K562 (cell line): ENCODE measurements around the gene ELOVL1. TPM values are rescaled to one million over a fixed set of nuclear protein-coding genes. Genes with fewer than 3 reads are reported as not detected.

Experiments
- BRF1 ChIP-seq: IDR thresholded peaks from 3 replicates; pipeline ENCODE4 v1.6.1; 2011; ENCODE audit warnings: borderline replicate concordance, mild to moderate bottlenecking; ENCODE audit not compliant: insufficient read length; ENCODE audit errors: extremely low read depth
- CHD1 ChIP-seq: fragments of 200-600 bp; sonication (generic); IDR thresholded peaks from one replicate; pipeline ENCODE4 v1.6.1; 2012; ENCODE audit warnings: mild to moderate bottlenecking, moderate library complexity, low read length, inconsistent platforms
- DACH1 ChIP-seq: fragments of 450-650 bp; IDR thresholded peaks from 2 replicates; pipeline ENCODE4 v1.6.1; 2018; ENCODE audit not compliant: partially characterized antibody
- DDX20 ChIP-seq: fragments of 450-650 bp; IDR thresholded peaks from 2 replicates; pipeline ENCODE4 v1.6.1; 2016; ENCODE audit warnings: missing genetic modification characterization, low read depth, mild to moderate bottlenecking, missing compliant biosample characterization, moderate library complexity
- HDGF ChIP-seq: fragments of 450-650 bp; IDR thresholded peaks from 2 replicates; pipeline ENCODE4 v1.6.1; 2016
- HNRNPK ChIP-seq: fragments of 200-400 bp; formaldehyde crosslinking; IDR thresholded peaks from one replicate; pipeline ENCODE4 v1.6.1; 2018; ENCODE audit warnings: mild to moderate bottlenecking, low read depth, low read length; ENCODE audit not compliant: poor library complexity, severe bottlenecking
- MCM5 ChIP-seq: fragments of 450-650 bp; IDR thresholded peaks from 2 replicates; pipeline ENCODE4 v1.6.1; 2016; ENCODE audit warnings: low read depth
- MTA1 ChIP-seq: fragments of 450-650 bp; IDR thresholded peaks from 2 replicates; pipeline ENCODE4 v1.6.1; 2017; ENCODE audit warnings: borderline replicate concordance
- PURB ChIP-seq: sonication (generic); formaldehyde crosslinking; IDR thresholded peaks from 2 replicates; pipeline ENCODE4 v1.9.0; 2021; ENCODE audit warnings: low read depth, mild to moderate bottlenecking, missing genetic modification reagents
- SPI1 ChIP-seq: IDR thresholded peaks from 2 replicates; pipeline ENCODE4 v1.6.1; 2011; ENCODE audit warnings: low read depth, low read length, control low read depth, borderline replicate concordance
- TBL1XR1 ChIP-seq, 2 experiments: IDR thresholded peaks; 2 replicates each; pipeline ENCODE4 v1.6.1; 2012; ENCODE audit warnings: improper control_type of control experiment in 2 of 2, low read length in 2 of 2, mild to moderate bottlenecking in 1 of 2
- ZNF133 ChIP-seq: fragments of 250-450 bp; sonication (Bioruptor Pico); IDR thresholded peaks from 2 replicates; pipeline ENCODE4 v1.4.0; 2020; ENCODE audit warnings: mild to moderate bottlenecking
- ZNF41 ChIP-seq: fragments of 250-450 bp; sonication (Bioruptor Pico); conservative IDR thresholded peaks from 2 replicates; pipeline ENCODE4 v1.4.0; 2020; ENCODE audit warnings: mild to moderate bottlenecking
- polyA plus RNA-seq, 8 experiments: library from polyadenylated mRNA; depleted of rRNA in 4 of 8; stranded (reverse) in 5 of 8; unstranded in 3 of 8; fragments of >200 nt; fragmentation: Nextera tagmentation in 2 of 8; fragmentation: Illumina TruSeq in 1 of 8; extraction: Ambion mirVana in 2 of 8; extraction: Trizol in 1 of 8; gene quantifications; 2 replicates each; pipeline versions ENCODE4 v1.2.1 to v1.2.3, GENCODE V29; 2011 to 2014; ENCODE audit warnings: inconsistent platforms in 1 of 8, missing spikeins in 1 of 8
- total RNA-seq, 7 experiments: library from RNA; depleted of rRNA in 6 of 7; stranded (reverse); fragments of >200 nt in 6 of 7; fragmentation: Illumina TruSeq in 2 of 7; extraction: Trizol in 2 of 7; gene quantifications; 2 replicates each; pipeline versions ENCODE4 v1.2.1 to v1.2.3, GENCODE V29; 2011 to 2021; ENCODE audit warnings: low replicate concordance in 1 of 7
- TF ChIP-seq, protein P1 (sequence below): fragments of 200-600 bp; sonication (generic); IDR thresholded peaks from one replicate; pipeline ENCODE4 v1.6.1; 2012; ENCODE audit warnings: mild to moderate bottlenecking, low read depth, low read length, inconsistent platforms
- TF ChIP-seq, protein P2 (sequence below): sonication (generic); formaldehyde crosslinking; IDR thresholded peaks from 2 replicates; pipeline ENCODE4 v1.8.0; 2022; ENCODE audit warnings: mild to moderate bottlenecking, missing genetic modification reagents

ELOVL1 gene
- total and polyA plus RNA-seq, 9 of the 15 experiments (the other 6 are each of a cell fraction or from before 2014, with no cell fraction given) = 51.0 to 157 (median 70.3) TPM

GRCh38 chr1:43358746-43359693 is 8.8 kb downstream of the ELOVL1 start, which contains the start of gene CDC20 (continued):
- TF ChIP-seq, protein P1, sequence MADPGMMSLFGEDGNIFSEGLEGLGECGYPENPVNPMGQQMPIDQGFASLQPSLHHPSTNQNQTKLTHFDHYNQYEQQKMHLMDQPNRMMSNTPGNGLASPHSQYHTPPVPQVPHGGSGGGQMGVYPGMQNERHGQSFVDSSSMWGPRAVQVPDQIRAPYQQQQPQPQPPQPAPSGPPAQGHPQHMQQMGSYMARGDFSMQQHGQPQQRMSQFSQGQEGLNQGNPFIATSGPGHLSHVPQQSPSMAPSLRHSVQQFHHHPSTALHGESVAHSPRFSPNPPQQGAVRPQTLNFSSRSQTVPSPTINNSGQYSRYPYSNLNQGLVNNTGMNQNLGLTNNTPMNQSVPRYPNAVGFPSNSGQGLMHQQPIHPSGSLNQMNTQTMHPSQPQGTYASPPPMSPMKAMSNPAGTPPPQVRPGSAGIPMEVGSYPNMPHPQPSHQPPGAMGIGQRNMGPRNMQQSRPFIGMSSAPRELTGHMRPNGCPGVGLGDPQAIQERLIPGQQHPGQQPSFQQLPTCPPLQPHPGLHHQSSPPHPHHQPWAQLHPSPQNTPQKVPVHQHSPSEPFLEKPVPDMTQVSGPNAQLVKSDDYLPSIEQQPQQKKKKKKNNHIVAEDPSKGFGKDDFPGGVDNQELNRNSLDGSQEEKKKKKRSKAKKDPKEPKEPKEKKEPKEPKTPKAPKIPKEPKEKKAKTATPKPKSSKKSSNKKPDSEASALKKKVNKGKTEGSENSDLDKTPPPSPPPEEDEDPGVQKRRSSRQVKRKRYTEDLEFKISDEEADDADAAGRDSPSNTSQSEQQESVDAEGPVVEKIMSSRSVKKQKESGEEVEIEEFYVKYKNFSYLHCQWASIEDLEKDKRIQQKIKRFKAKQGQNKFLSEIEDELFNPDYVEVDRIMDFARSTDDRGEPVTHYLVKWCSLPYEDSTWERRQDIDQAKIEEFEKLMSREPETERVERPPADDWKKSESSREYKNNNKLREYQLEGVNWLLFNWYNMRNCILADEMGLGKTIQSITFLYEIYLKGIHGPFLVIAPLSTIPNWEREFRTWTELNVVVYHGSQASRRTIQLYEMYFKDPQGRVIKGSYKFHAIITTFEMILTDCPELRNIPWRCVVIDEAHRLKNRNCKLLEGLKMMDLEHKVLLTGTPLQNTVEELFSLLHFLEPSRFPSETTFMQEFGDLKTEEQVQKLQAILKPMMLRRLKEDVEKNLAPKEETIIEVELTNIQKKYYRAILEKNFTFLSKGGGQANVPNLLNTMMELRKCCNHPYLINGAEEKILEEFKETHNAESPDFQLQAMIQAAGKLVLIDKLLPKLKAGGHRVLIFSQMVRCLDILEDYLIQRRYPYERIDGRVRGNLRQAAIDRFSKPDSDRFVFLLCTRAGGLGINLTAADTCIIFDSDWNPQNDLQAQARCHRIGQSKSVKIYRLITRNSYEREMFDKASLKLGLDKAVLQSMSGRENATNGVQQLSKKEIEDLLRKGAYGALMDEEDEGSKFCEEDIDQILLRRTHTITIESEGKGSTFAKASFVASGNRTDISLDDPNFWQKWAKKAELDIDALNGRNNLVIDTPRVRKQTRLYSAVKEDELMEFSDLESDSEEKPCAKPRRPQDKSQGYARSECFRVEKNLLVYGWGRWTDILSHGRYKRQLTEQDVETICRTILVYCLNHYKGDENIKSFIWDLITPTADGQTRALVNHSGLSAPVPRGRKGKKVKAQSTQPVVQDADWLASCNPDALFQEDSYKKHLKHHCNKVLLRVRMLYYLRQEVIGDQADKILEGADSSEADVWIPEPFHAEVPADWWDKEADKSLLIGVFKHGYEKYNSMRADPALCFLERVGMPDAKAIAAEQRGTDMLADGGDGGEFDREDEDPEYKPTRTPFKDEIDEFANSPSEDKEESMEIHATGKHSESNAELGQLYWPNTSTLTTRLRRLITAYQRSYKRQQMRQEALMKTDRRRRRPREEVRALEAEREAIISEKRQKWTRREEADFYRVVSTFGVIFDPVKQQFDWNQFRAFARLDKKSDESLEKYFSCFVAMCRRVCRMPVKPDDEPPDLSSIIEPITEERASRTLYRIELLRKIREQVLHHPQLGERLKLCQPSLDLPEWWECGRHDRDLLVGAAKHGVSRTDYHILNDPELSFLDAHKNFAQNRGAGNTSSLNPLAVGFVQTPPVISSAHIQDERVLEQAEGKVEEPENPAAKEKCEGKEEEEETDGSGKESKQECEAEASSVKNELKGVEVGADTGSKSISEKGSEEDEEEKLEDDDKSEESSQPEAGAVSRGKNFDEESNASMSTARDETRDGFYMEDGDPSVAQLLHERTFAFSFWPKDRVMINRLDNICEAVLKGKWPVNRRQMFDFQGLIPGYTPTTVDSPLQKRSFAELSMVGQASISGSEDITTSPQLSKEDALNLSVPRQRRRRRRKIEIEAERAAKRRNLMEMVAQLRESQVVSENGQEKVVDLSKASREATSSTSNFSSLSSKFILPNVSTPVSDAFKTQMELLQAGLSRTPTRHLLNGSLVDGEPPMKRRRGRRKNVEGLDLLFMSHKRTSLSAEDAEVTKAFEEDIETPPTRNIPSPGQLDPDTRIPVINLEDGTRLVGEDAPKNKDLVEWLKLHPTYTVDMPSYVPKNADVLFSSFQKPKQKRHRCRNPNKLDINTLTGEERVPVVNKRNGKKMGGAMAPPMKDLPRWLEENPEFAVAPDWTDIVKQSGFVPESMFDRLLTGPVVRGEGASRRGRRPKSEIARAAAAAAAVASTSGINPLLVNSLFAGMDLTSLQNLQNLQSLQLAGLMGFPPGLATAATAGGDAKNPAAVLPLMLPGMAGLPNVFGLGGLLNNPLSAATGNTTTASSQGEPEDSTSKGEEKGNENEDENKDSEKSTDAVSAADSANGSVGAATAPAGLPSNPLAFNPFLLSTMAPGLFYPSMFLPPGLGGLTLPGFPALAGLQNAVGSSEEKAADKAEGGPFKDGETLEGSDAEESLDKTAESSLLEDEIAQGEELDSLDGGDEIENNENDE = no peak
- no peak for TF ChIP-seq HNRNPK
- no peak for TF ChIP-seq CHD1
- TF ChIP-seq HDGF = no peak
- no peak for TF ChIP-seq DACH1
- no peak for TF ChIP-seq PURB
- no peak for TF ChIP-seq MTA1
- TF ChIP-seq ZNF133 (CRISPR knock-in tag) = no peak
- TF ChIP-seq MCM5 = no peak
- TF ChIP-seq, protein P2, sequence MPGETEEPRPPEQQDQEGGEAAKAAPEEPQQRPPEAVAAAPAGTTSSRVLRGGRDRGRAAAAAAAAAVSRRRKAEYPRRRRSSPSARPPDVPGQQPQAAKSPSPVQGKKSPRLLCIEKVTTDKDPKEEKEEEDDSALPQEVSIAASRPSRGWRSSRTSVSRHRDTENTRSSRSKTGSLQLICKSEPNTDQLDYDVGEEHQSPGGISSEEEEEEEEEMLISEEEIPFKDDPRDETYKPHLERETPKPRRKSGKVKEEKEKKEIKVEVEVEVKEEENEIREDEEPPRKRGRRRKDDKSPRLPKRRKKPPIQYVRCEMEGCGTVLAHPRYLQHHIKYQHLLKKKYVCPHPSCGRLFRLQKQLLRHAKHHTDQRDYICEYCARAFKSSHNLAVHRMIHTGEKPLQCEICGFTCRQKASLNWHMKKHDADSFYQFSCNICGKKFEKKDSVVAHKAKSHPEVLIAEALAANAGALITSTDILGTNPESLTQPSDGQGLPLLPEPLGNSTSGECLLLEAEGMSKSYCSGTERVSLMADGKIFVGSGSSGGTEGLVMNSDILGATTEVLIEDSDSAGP (CRISPR knock-in tag) = 0 out of 2 replicates have a peak, but pooled peaks have one; percentile 65
- TF ChIP-seq ZNF41 = no peak
- TF ChIP-seq BRF1 = no peak
- TF ChIP-seq DDX20 = no peak
- no peak for TF ChIP-seq SPI1
- TF ChIP-seq TBL1XR1 (IDR thresholded peaks at IDR 0.05; ENCODE audit: low read length in 2 of 2) = no peak
